ENCODE results near the gene CAST.

DNA sequence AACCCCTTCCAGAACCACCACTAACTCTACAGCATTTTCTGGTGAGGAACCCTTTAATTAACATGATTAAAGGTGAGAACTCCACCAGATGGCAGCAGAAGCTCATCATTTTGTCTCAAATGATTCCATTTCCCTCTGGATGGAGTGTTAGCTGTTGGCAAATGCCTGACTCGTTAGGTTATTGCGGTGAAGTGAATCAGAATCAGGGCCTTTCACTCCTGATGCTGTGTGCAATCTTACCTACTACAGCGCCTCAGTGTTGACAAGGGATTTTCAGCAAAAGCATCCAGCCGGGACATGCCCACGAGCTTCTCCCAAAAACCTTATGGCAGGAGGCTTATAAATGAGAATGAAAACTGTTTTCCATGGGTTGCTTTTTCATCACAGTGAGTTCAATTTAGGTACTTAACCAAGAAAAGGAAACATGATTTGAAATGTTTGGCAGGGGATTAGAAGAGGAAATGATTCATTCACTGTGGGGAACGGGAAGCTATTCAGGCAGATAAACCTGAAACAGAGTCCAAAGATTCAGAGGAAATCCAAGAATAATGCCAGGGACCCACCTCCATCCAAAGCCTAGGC is 48.0 kb upstream of the CAST start:
- TF ChIP-seq, protein P1, sequence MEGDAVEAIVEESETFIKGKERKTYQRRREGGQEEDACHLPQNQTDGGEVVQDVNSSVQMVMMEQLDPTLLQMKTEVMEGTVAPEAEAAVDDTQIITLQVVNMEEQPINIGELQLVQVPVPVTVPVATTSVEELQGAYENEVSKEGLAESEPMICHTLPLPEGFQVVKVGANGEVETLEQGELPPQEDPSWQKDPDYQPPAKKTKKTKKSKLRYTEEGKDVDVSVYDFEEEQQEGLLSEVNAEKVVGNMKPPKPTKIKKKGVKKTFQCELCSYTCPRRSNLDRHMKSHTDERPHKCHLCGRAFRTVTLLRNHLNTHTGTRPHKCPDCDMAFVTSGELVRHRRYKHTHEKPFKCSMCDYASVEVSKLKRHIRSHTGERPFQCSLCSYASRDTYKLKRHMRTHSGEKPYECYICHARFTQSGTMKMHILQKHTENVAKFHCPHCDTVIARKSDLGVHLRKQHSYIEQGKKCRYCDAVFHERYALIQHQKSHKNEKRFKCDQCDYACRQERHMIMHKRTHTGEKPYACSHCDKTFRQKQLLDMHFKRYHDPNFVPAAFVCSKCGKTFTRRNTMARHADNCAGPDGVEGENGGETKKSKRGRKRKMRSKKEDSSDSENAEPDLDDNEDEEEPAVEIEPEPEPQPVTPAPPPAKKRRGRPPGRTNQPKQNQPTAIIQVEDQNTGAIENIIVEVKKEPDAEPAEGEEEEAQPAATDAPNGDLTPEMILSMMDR (IDR thresholded peaks at IDR 0.05): peak in 2 of 3 donors; percentile 69 to 77
- no peak for TF ChIP-seq POLR2A (IDR thresholded peaks at IDR 0.05)
